ENCODE data around the gene ACY1. TPM values are rescaled to one million over a fixed set of nuclear protein-coding genes. Genes with fewer than 3 reads are reported as not detected.
"Not testable (repeated sequence)": the region's sequence is repeated elsewhere in the genome, so short reads cannot be mapped to it uniquely, and the experiment has no call there.

Gene ACY1
- total RNA-seq, 2 experiments from 2014 or later, result 18.4 to 22.0 TPM

GRCh38 chr3:51982352-51982837 is 940 bp upstream of the ACY1 start:
- ChIA-PET POLR2A (interaction anchor here (0.7 to 7.6 kb wide), 14 partner anchors 8 to 1374 kb away, joined by 3 to 78 read pairs (median 5); partner anchors contain the start of genes ABHD14A, ABHD14B, DUSP7 and PARP3), CTCF (interaction anchor here (0.9 to 4.5 kb wide), 16 partner anchors 9 to 481 kb away, joined by 3 to 43 read pairs (median 4); partner anchors contain the start of genes ABHD14A, ABHD14B, PARP3 and POC1A)
- no peaks in the 10 kb centered on the region for H3K27me3 Mint-ChIP-seq
- peak; percentile 45 for DNase-seq
- H3K4me1 Mint-ChIP-seq, result peaks cover 37% of the 10 kb centered on the region
- peak overlapping the region; percentile 97 for H3K4me3 Mint-ChIP-seq
- peaks cover 8% of the 10 kb centered on the region for H3K36me3 Mint-ChIP-seq (ENCODE audit: low read depth)
- H3K27ac Mint-ChIP-seq, result peak overlapping the region; percentile 89
- H3K9me3 Mint-ChIP-seq, result no peaks in the 10 kb centered on the region

- CTCF ChIA-PET, result interaction anchor here (0.5 to 4.5 kb wide), 10 partner anchors 10 to 482 kb away, joined by 3 to 43 read pairs (median 4); partner anchors contain the start of genes ABHD14A, ABHD14B, PARP3 and RPL29
- no peak for DNase-seq
- Mint-ChIP-seq H3K27ac (peak overlapping the region; percentile 92), H3K27me3 (no peaks in the 10 kb centered on the region), H3K9me3 (no peaks in the 10 kb centered on the region), H3K4me1 (peaks cover 31% of the 10 kb centered on the region), H3K4me3 (peak overlapping the region; percentile 97), H3K36me3 (ENCODE audit: low read depth) (peaks cover 8% of the 10 kb centered on the region)
- POLR2A ChIA-PET, result interaction anchor here (1.0 to 7.6 kb wide), 11 partner anchors 9 to 296 kb away, joined by 3 to 78 read pairs (median 7); partner anchors contain the start of genes ABHD14A, ABHD14B, DUSP7 and PARP3
Observed at GRCh38 chr3:51983578-51984268, 388 bp downstream of the ACY1 start.

DNA sequence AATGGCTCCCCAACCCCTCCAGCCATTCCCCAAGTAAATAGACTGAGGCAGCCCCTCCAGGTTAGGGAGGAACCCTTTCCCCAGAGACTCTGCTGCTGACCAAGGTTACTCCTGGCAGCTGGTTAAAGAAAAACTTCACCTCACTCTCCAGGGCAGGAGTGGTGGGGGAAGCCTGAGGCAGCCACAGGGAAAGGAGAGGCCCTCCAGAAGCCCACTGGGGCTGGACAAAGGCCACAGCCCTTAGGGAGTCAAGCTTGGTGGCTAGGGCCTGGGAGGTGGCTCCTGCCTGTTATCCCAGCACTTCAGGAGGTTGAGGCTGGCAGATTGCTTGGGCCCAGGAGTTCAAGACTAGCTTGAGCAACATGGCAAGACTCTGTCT is 923 bp downstream of the ACY1 start:
- H3K4me3 Mint-ChIP-seq, result peak overlapping the region; percentile 44
- no peak for DNase-seq
- H3K36me3 Mint-ChIP-seq (ENCODE audit: low read depth), result peaks cover 8% of the 10 kb centered on the region
- H3K9me3 Mint-ChIP-seq, result no peaks in the 10 kb centered on the region
- H3K27me3 Mint-ChIP-seq, result no peaks in the 10 kb centered on the region
- H3K4me1 Mint-ChIP-seq, result peaks cover 30% of the 10 kb centered on the region
- H3K27ac Mint-ChIP-seq, result peak overlapping the region; percentile 92
- ChIA-PET POLR2A (interaction anchor here (1.4 to 7.6 kb wide), 6 partner anchors 8 to 72 kb away, joined by 4 to 78 read pairs (median 26); partner anchors contain the start of genes ABHD14A, ABHD14B, DUSP7 and PARP3), CTCF (interaction anchor here (1.0 to 4.5 kb wide), 5 partner anchors 10 to 139 kb away, joined by 3 to 43 read pairs (median 5); partner anchors contain the start of genes ABHD14A, ABHD14B, PARP3 and RRP9)

DNA sequence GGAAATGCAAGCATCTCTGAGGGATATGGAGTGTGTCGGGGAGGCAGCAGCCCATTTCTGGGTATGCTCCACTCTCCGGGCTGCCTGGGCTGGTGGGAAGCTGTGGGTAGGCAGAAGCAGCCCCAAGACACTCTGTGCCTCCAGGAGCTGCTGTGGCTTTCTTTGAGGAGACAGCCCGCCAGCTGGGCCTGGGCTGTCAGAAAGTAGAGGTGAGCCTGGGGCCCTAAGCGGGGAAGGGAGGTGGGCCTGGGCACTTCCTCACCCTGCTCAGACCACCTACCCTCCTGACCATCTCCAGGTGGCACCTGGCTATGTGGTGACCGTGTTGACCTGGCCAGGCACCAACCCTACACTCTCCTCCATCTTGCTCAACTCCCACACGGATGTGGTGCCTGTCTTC is 1.7 kb downstream of the ACY1 start:
- no peak for DNase-seq
- H3K27me3 Mint-ChIP-seq, result no peaks in the 10 kb centered on the region
- peak overlapping the region; percentile 64 for H3K27ac Mint-ChIP-seq
- no peaks in the 10 kb centered on the region for H3K9me3 Mint-ChIP-seq
- POLR2A ChIA-PET, result interaction anchor here (2.7 to 7.6 kb wide), 4 partner anchors 7 to 43 kb away, joined by 15 to 78 read pairs (median 39); partner anchors contain the start of genes ABHD14A, ABHD14B, PARP3 and RPL29
- peaks cover 8% of the 10 kb centered on the region for H3K36me3 Mint-ChIP-seq (ENCODE audit: low read depth)
- no peak overlapping the region for H3K4me3 Mint-ChIP-seq
- peaks cover 30% of the 10 kb centered on the region for H3K4me1 Mint-ChIP-seq
- CTCF ChIA-PET, result interaction anchor here (1.0 to 4.5 kb wide), 4 partner anchors 11 to 138 kb away, joined by 3 to 43 read pairs (median 11); partner anchors contain the start of genes ABHD14A, ABHD14B, PARP3 and RRP9

DNA sequence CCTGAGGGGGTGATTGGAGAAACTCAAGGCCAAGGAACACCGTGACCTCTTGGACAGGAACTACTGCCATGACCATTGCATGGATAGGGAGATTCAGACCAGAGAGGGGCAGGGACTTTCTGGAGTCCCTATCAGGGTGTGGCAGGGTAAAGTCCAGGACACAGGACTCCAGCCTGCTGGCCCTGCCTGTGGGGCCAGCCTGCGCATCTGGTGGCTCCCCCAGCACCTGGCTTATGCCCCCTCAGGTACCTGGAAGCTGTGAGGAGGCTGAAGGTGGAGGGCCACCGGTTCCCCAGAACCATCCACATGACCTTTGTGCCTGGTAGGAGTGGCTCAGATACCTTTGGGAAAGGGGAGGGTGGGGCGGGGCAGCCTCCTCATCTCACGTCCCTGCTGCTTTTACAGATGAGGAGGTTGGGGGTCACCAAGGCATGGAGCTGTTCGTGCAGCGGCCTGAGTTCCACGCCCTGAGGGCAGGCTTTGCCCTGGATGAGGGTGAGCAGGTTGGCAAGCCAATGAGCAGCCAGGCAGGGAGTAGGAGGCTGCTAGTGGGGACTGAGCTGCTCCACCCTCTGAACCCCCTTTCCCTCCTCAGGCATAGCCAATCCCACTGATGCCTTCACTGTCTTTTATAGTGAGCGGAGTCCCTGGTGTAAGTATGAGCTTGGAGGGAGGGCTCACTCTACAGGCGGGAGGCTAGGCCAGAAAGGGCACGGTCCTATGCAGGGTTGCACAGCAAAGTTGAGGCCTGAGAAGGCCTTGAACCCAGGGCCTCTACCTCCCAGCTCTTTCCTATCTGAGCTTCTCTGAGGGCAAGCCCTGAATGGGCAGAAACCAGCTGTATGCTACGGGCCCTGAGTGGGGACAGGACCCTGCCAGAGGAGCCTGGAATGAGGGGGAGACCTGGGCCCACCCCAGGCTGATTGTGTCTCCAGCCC is 2.9 kb downstream of the ACY1 start:
- Mint-ChIP-seq H3K4me3 (no peak overlapping the region), H3K9me3 (no peaks in the 10 kb centered on the region), H3K36me3 (ENCODE audit: low read depth) (peaks cover 11% of the 10 kb centered on the region), H3K27ac (no peak overlapping the region), H3K4me1 (peaks cover 29% of the 10 kb centered on the region), H3K27me3 (no peaks in the 10 kb centered on the region)
- ChIA-PET POLR2A (interaction anchor here (7.6 kb wide), 1 partner anchor 9 kb away, joined by 78 read pairs; the partner anchor contains the start of gene RPL29), CTCF (no interaction called here)
- no peak for DNase-seq

- Mint-ChIP-seq H3K4me3 (no peak overlapping the region), H3K9me3 (no peaks in the 10 kb centered on the region), H3K4me1 (peaks cover 28% of the 10 kb centered on the region), H3K36me3 (ENCODE audit: low read depth) (peaks cover 15% of the 10 kb centered on the region), H3K27ac (no peak overlapping the region), H3K27me3 (no peaks in the 10 kb centered on the region)
- ChIA-PET POLR2A (interaction anchor here (7.6 kb wide), 1 partner anchor 8 kb away, joined by 78 read pairs; the partner anchor contains the start of gene RPL29), CTCF (no interaction called here)
- no peak for DNase-seq
Observed at GRCh38 chr3:51987568-51987967, 4.2 kb downstream of the ACY1 start.

DNA sequence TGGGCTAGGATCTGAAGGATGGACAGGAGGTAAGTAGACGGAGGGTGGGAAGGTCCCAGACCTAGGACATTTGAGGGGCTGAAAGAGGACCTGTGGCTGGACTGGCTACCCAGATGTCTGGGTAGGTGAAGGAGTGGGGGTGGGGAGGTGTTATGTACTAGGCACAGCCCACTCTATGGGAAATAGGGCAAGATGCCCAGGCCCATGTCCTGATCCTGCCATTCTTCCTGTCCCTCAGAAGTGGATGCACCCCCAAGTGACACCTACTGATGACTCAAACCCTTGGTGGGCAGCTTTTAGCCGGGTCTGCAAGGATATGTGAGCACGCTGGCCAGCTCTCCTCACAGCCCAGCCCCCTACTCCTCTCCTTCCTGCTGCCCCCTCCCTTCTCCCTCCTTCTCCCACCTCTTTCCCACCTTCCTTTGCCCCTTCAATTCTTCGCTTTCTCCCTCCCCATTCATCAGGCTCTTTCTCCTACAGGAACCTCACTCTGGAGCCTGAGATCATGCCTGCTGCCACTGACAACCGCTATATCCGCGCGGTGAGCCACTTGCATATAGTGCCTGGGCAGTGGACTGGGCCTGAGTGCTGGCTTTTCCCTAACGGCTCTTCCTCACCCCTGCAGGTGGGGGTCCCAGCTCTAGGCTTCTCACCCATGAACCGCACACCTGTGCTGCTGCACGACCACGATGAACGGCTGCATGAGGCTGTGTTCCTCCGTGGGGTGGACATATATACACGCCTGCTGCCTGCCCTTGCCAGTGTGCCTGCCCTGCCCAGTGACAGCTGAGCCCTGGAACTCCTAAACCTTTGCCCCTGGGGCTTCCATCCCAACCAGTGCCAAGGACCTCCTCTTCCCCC is 5.2 kb downstream of the ACY1 start:
- CTCF ChIA-PET, result no interaction called here
- H3K27ac Mint-ChIP-seq, result peak overlapping the region; percentile 24
- POLR2A ChIA-PET, result no interaction called here

GRCh38 chr3:51990501-51990971 is 7.2 kb downstream of the ACY1 start:
- Mint-ChIP-seq H3K36me3 (ENCODE audit: low read depth) (peaks cover 39% of the 10 kb centered on the region), H3K4me1 (peaks cover 37% of the 10 kb centered on the region)
- ChIA-PET POLR2A (interaction anchor here (1.2 to 3.1 kb wide), 2 partner anchors 11 to 48 kb away, joined by 4 to 11 read pairs; partner anchors contain the start of genes PARP3 and RRP9), CTCF (interaction anchor here (1.9 kb wide), 1 partner anchor 17 kb away, joined by 5 read pairs; the partner anchor contains the start of gene ABHD14B)
- not testable (repeated sequence) for H3K27ac Mint-ChIP-seq, H3K27me3 Mint-ChIP-seq, DNase-seq, H3K9me3 Mint-ChIP-seq, H3K4me3 Mint-ChIP-seq

More for the DNA sequence above, 5.2 kb downstream of the ACY1 start:
- peaks cover 29% of the 10 kb centered on the region for H3K4me1 Mint-ChIP-seq
- no peak for DNase-seq
- H3K4me3 Mint-ChIP-seq, result no peak overlapping the region
- peaks cover 19% of the 10 kb centered on the region for H3K36me3 Mint-ChIP-seq (ENCODE audit: low read depth)
- no peaks in the 10 kb centered on the region for H3K9me3 Mint-ChIP-seq
- no peaks in the 10 kb centered on the region for H3K27me3 Mint-ChIP-seq

DNA sequence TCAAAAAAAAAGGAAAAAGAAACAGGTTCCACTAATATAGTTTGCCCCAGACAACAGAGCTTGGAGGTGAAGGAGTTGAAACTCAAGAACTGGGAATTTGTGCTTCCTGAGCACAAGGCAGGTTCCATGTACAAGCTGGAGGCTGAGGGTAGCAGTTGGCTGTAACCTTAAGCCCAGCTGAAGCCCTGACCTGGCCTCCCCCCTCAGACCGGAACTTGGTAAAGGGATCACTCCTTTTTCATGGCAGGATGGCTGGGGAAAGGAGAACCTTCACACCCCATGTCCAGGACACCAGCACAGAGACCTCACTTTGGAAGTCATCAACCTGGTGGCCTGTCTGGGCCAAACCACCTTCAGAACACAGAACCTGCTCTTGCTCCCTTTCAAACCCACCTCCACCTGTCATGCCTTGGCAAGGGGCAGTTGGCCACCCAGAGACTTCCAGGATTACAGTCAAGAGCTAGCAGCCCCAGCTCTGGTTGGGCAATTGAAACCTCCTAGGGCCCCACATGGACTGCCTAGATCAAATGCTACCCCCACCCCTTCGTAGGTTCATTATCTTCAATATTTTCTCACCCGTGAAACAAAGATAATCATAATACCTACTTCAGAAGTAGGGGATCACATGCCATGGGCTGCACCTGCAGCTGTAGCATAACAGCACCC is 8.8 kb downstream of the ACY1 start:
- Mint-ChIP-seq H3K4me1 (peaks cover 46% of the 10 kb centered on the region), H3K4me3 (no peak overlapping the region), H3K27me3 (peaks cover 1% of the 10 kb centered on the region), H3K36me3 (ENCODE audit: low read depth) (peaks cover 43% of the 10 kb centered on the region), H3K27ac (peak overlapping the region; percentile 16), H3K9me3 (no peaks in the 10 kb centered on the region)
- no peak for DNase-seq
- ChIA-PET CTCF (interaction anchor here (1.5 to 2.0 kb wide), 4 partner anchors 9 to 50 kb away, joined by 3 to 9 read pairs (median 6); partner anchors contain the start of genes ABHD14B, PARP3 and RRP9), POLR2A (interaction anchor here (0.7 to 3.1 kb wide), 8 partner anchors 9 to 268 kb away, joined by 3 to 38 read pairs (median 4); partner anchors contain the start of genes ABHD14A, ABHD14B, ACY1 and DUSP7)

GRCh38 chr3:51993657-51994056 is 10.3 kb downstream of the ACY1 start:
- not testable (repeated sequence) for DNase-seq, H3K9me3 Mint-ChIP-seq, H3K27ac Mint-ChIP-seq, H3K27me3 Mint-ChIP-seq
- Mint-ChIP-seq H3K4me1 (peaks cover 46% of the 10 kb centered on the region), H3K4me3 (peak overlapping the region; percentile 100), H3K36me3 (ENCODE audit: low read depth) (peaks cover 43% of the 10 kb centered on the region)
- ChIA-PET POLR2A (interaction anchor here (1.4 to 3.1 kb wide), 6 partner anchors 10 to 227 kb away, joined by 3 to 78 read pairs (median 22); partner anchors contain the start of genes ACY1, DUSP7, PARP3 and RRP9), CTCF (interaction anchor here (1.5 to 3.0 kb wide), 4 partner anchors 8 to 52 kb away, joined by 7 to 16 read pairs (median 10); partner anchors contain the start of genes ABHD14B, ACY1, PARP3 and RRP9)
